H1 (cell line): ENCODE data around the gene TECR. TPM values are rescaled to one million over a fixed set of nuclear protein-coding genes. Genes with fewer than 3 reads are reported as not detected.

Experiments used
- CTCF ChIA-PET: fragments of 300-600 bp; sonication (Branson Sonifier 250); formaldehyde crosslinking; loops from one replicate; lab custom pipeline; 2021; ENCODE audit not compliant: partially characterized antibody; lab: Charles Lee
- POLR2A ChIA-PET: fragments of 300-600 bp; sonication (Branson Sonifier 250); formaldehyde crosslinking; loops from one replicate; lab custom pipeline; 2021; ENCODE audit warnings: inconsistent platforms; ENCODE audit not compliant: partially characterized antibody; lab: Charles Lee
- DNase-seq, 2 experiments: peaks; one replicate each; pipeline versions ENCODE4 v3.0.0 to v3.0.0-alpha.2; 2010 to 2022; ENCODE audit warnings: low spot score in 2 of 2, low read depth in 1 of 2, mixed read lengths in 1 of 2
- FAIRE-seq: peaks from 2 replicates; lab custom pipeline; 2011; peaks lifted over from hg19 to GRCh38; lab: Jason Lieb, UNC
- H2AFZ ChIP-seq: 2 replicates; pipeline ENCODE4 v1.8.1; 2012; ENCODE audit warnings: low read length, inconsistent platforms
- H2AK5ac ChIP-seq: 2 replicates; pipeline ENCODE4 v1.6.1; 2013; ENCODE audit warnings: low read depth, low read length
- H2BK120ac ChIP-seq: replicated peaks from 2 replicates; pipeline ENCODE3; 2013; ENCODE audit warnings: low read depth, low read length, inconsistent platforms
- H2BK12ac ChIP-seq: 2 replicates; pipeline ENCODE4 v1.6.1; 2013; ENCODE audit warnings: low read depth, low read length
- H2BK15ac ChIP-seq: 2 replicates; pipeline ENCODE4 v1.6.1; 2013; ENCODE audit warnings: low read length
- H2BK20ac ChIP-seq: 2 replicates; pipeline ENCODE4 v1.6.1; 2013; ENCODE audit warnings: low read length
- H2BK5ac ChIP-seq: 2 replicates; pipeline ENCODE4 v1.6.1; 2013; ENCODE audit warnings: low read depth, low read length
- H3K14ac ChIP-seq: 2 replicates; pipeline ENCODE4 v1.6.1; 2013; ENCODE audit warnings: inconsistent platforms; ENCODE audit not compliant: insufficient read length
- H3K18ac ChIP-seq: 2 replicates; pipeline ENCODE4 v1.6.1; 2013; ENCODE audit warnings: low read length; ENCODE audit errors: extremely low read depth
- H3K23ac ChIP-seq: 2 replicates; pipeline ENCODE4 v1.6.1; 2013; ENCODE audit warnings: inconsistent platforms; ENCODE audit not compliant: insufficient read length
- H3K23me2 ChIP-seq: 2 replicates; pipeline ENCODE4 v1.6.1; 2013; ENCODE audit warnings: low read depth, low read length
- H3K27ac ChIP-seq: 2 replicates; pipeline ENCODE4 v1.6.1; 2011; ENCODE audit warnings: low read depth, low read length, inconsistent platforms
- H3K27me3 ChIP-seq, 4 experiments: replicated peaks in 1 of 4; 1 replicate in 1 of 4; 2 replicates in 3 of 4; pipeline versions ENCODE4 v1.6.1 to v1.8.1; 2011 to 2013; ENCODE audit warnings: low read length in 3 of 4, mild to moderate bottlenecking in 3 of 4, inconsistent platforms in 2 of 4, mixed read lengths in 2 of 4, moderate library complexity in 1 of 4; ENCODE audit not compliant: control insufficient read depth in 3 of 4, insufficient read depth in 3 of 4; ENCODE audit errors: extremely low read depth in 1 of 4
- H3K36me3 ChIP-seq, 4 experiments: 2 replicates each; pipeline versions ENCODE4 v1.6.1 to v1.8.1; 2011 to 2013; ENCODE audit warnings: mild to moderate bottlenecking in 4 of 4, low read length in 3 of 4, moderate library complexity in 2 of 4, control low read depth in 1 of 4, inconsistent platforms in 1 of 4; ENCODE audit not compliant: insufficient read depth in 4 of 4, control insufficient read depth in 2 of 4
- H3K4ac ChIP-seq: replicated peaks from 2 replicates; pipeline ENCODE3; 2013; ENCODE audit warnings: low read length, low read depth, mixed read lengths, inconsistent platforms; ENCODE audit not compliant: insufficient read length
- H3K4me1 ChIP-seq, 4 experiments: replicated peaks in 1 of 4; 1 replicate in 1 of 4; 2 replicates in 3 of 4; pipeline versions ENCODE4 v1.6.1 to v1.8.1; 2011 to 2013; ENCODE audit warnings: low read length in 3 of 4, inconsistent platforms in 2 of 4, mixed read lengths in 1 of 4; ENCODE audit not compliant: insufficient read depth in 4 of 4, control insufficient read depth in 3 of 4
- H3K4me2 ChIP-seq, 2 experiments: 2 replicates each; pipeline versions ENCODE4 v1.6.1 to v1.8.1; 2011 to 2013; ENCODE audit warnings: low read depth in 2 of 2, low read length in 2 of 2, control low read depth in 1 of 2, inconsistent platforms in 1 of 2, mild to moderate bottlenecking in 1 of 2; ENCODE audit not compliant: insufficient read depth in 1 of 2
- H3K4me3 ChIP-seq, 4 experiments: fragments of 200-600, 300-600 bp in 1 of 4; sonication (generic), shearing (Covaris generic), sonication (Bioruptor Twin) in 1 of 4; 2 replicates each; pipeline versions ENCODE4 v1.5.1 to v1.8.1; 2011 to 2016; ENCODE audit warnings: low read length in 4 of 4, low read depth in 3 of 4, control low read depth in 2 of 4, inconsistent platforms in 2 of 4, mild to moderate bottlenecking in 2 of 4, mixed read lengths in 1 of 4, moderate library complexity in 1 of 4; ENCODE audit not compliant: insufficient read depth in 2 of 4; ENCODE audit errors: extremely low read depth in 1 of 4
- H3K56ac ChIP-seq: replicated peaks from 2 replicates; pipeline ENCODE3; 2013; ENCODE audit warnings: low read depth, mild to moderate bottlenecking, mixed read lengths, low read length, inconsistent platforms; ENCODE audit not compliant: insufficient read length
- H3K79me1 ChIP-seq: 2 replicates; pipeline ENCODE4 v1.6.1; 2013; ENCODE audit warnings: low read depth, low read length, control low read depth
- H3K79me2 ChIP-seq, 2 experiments: 2 replicates each; pipeline versions ENCODE4 v1.6.1 to v1.8.1; 2012 to 2013; ENCODE audit warnings: low read length in 2 of 2, mild to moderate bottlenecking in 2 of 2, inconsistent platforms in 1 of 2; ENCODE audit not compliant: insufficient read depth in 2 of 2, control insufficient read depth in 1 of 2
- H3K9ac ChIP-seq, 4 experiments: replicated peaks in 1 of 4; 1 replicate in 1 of 4; 2 replicates in 3 of 4; pipeline versions ENCODE4 v1.6.1 to v1.8.1; 2011 to 2013; ENCODE audit warnings: low read depth in 3 of 4, low read length in 3 of 4, control low read depth in 2 of 4, mild to moderate bottlenecking in 2 of 4, moderate library complexity in 2 of 4, inconsistent platforms in 1 of 4; ENCODE audit errors: extremely low read depth in 1 of 4
- H3K9me3 ChIP-seq, 2 experiments: 2 replicates each; pipeline versions ENCODE4 v1.6.1 to v1.8.1; 2012 to 2013; ENCODE audit warnings: mild to moderate bottlenecking in 2 of 2, moderate library complexity in 2 of 2, control low read depth in 1 of 2, inconsistent platforms in 1 of 2, low read depth in 1 of 2, low read length in 1 of 2, mixed read lengths in 1 of 2; ENCODE audit not compliant: insufficient read depth in 2 of 2
- H4K20me1 ChIP-seq, 2 experiments: replicated peaks in 1 of 2; 2 replicates each; pipeline versions ENCODE3 to v1.8.1; 2011 to 2013; ENCODE audit warnings: inconsistent platforms in 2 of 2, low read length in 2 of 2, mild to moderate bottlenecking in 1 of 2; ENCODE audit not compliant: insufficient read depth in 2 of 2, control insufficient read depth in 1 of 2
- H4K5ac ChIP-seq: 2 replicates; pipeline ENCODE4 v1.6.1; 2013; ENCODE audit warnings: low read length, low read depth, mixed read lengths, inconsistent platforms; ENCODE audit not compliant: insufficient read length
- H4K8ac ChIP-seq: 2 replicates; pipeline ENCODE4 v1.8.0; 2013; ENCODE audit warnings: mild to moderate bottlenecking, moderate library complexity, low read length, inconsistent platforms; ENCODE audit not compliant: insufficient read depth; ENCODE audit errors: extremely low read depth
- H4K91ac ChIP-seq: replicated peaks from 2 replicates; pipeline ENCODE3; 2013; ENCODE audit warnings: low read length, mixed read lengths, inconsistent platforms; ENCODE audit not compliant: insufficient read length
- BRCA1 ChIP-seq: IDR thresholded peaks from 2 replicates; pipeline ENCODE4 v1.6.1; 2012; ENCODE audit warnings: low read depth, low read length, improper control_type of control experiment
- SP4 ChIP-seq: IDR thresholded peaks from 2 replicates; pipeline ENCODE4 v1.6.1; 2012; ENCODE audit warnings: low read length, inconsistent platforms
- WGBS, 2 experiments: shearing (Covaris generic) in 1 of 2; methylation state at CpG; one replicate each; pipeline versions ENCODE4 v1.1.6 to v1.1.7; 2013 to 2015; ENCODE audit warnings: low lambda C conversion rate in 2 of 2, mixed read lengths in 2 of 2, inconsistent platforms in 1 of 2, low coverage in 1 of 2, missing lambda C conversion rate in 1 of 2; ENCODE audit not compliant: insufficient replicate concordance in 2 of 2, insufficient coverage in 1 of 2, insufficient read length in 1 of 2; ENCODE audit errors: extremely low coverage in 1 of 2, missing lambda C conversion rate in 1 of 2; 5-methylcytosine and 5-hydroxymethylcytosine counted together
- long read RNA-seq, 2 experiments: library from RNA in 1 of 2; library from capped mRNA in 1 of 2; stranded (forward); transcript quantifications; one replicate each; pipeline ENCODE4 v2.0.0, GENCODE V29; 2021; ENCODE audit warnings: inconsistent platforms in 1 of 2
- polyA minus RNA-seq, 3 experiments: library from RNA; depleted of rRNA, polyadenylated mRNA; stranded (reverse); fragments of >200 nt; gene quantifications; 1 replicate in 2 of 3; 2 replicates in 1 of 3; pipeline ENCODE4 v1.2.3, GENCODE V29; 2011
- polyA plus RNA-seq, 7 experiments: library from polyadenylated mRNA; depleted of rRNA in 3 of 7; stranded (reverse) in 5 of 7; unstranded in 2 of 7; fragments of >200 nt in 5 of 7; fragments of 200-250 nt in 2 of 7; gene quantifications; 1 replicate in 5 of 7; 2 replicates in 1 of 7; 4 replicates in 1 of 7; pipeline versions ENCODE4 v1.2.1 to v1.2.3, GENCODE V29; 2011 to 2013; ENCODE audit warnings: missing spikeins in 2 of 7, mixed read lengths in 2 of 7
- total RNA-seq: library from RNA; stranded (reverse); fragmentation: NEBNext Ultra II Directional; extraction: Animal tissue kit (Norgen Biotek cat#: 25700); gene quantifications from 2 replicates; pipeline ENCODE4 v1.2.1, GENCODE V29; 2021
- TF ChIP-seq, protein P1 (sequence below), 3 experiments: IDR thresholded peaks; 1 replicate in 2 of 3; 2 replicates in 1 of 3; pipeline versions ENCODE4 v1.5.1 to v1.6.1; 2011; ENCODE audit warnings: low read length in 3 of 3, mild to moderate bottlenecking in 3 of 3, inconsistent platforms in 2 of 3, low read depth in 1 of 3, moderate library complexity in 1 of 3; ENCODE audit not compliant: insufficient read depth in 1 of 3; ENCODE audit errors: control extremely low read depth in 1 of 3

The TECR gene, protein sequence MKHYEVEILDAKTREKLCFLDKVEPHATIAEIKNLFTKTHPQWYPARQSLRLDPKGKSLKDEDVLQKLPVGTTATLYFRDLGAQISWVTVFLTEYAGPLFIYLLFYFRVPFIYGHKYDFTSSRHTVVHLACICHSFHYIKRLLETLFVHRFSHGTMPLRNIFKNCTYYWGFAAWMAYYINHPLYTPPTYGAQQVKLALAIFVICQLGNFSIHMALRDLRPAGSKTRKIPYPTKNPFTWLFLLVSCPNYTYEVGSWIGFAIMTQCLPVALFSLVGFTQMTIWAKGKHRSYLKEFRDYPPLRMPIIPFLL
- 172 and 179 TPM in 2 replicates for total RNA-seq
- polyA plus RNA-seq (2011; rRNA removed), result 405 and 439 TPM in 2 replicates
- 162 TPM for polyA plus RNA-seq (2011; cell fraction: cytosol; rRNA removed)
- polyA plus RNA-seq (2011; cell fraction: nucleus; rRNA removed), result 283 TPM
- 145 to 221 TPM (median 207 TPM) in 4 replicates for polyA plus RNA-seq (2012, experiment 1 of 2)
- polyA plus RNA-seq (2012, experiment 2 of 2), result 342 TPM
- 342 TPM for polyA plus RNA-seq (2013, experiment 1 of 2)
- 367 TPM for polyA plus RNA-seq (2013, experiment 2 of 2)
- 119 and 162 TPM in 2 replicates for polyA minus RNA-seq (2011; rRNA and poly(A)+ RNA removed)
- polyA minus RNA-seq (2011; cell fraction: cytosol; rRNA and poly(A)+ RNA removed), result 154 TPM
- polyA minus RNA-seq (2011; cell fraction: nucleus; rRNA and poly(A)+ RNA removed), result 83.2 TPM
- long read RNA-seq, experiment 1, transcript TECR-226 (13 exons, 1,170 nt), result minor isoform, 9 of 191 reads
- long read RNA-seq, experiment 1, transcript TECR-201 (13 exons, 1,171 nt), result major isoform, 132 of 191 reads
- long read RNA-seq, experiment 1, partial matches to known transcripts, result 22 of 191 reads
- long read RNA-seq, experiment 1, other reads (novel, unspliced or antisense), result 23 of 191 reads
- long read RNA-seq, experiment 2, transcript TECR-201 (13 exons, 1,171 nt), result major isoform, 135 of 165 reads
- long read RNA-seq, experiment 2, transcript TECR-226 (13 exons, 1,170 nt), result minor isoform, 11 of 165 reads
- long read RNA-seq, experiment 2, partial matches to known transcripts, result 2 of 165 reads
- long read RNA-seq, experiment 2, other reads (novel, unspliced or antisense), result 11 of 165 reads

DNA sequence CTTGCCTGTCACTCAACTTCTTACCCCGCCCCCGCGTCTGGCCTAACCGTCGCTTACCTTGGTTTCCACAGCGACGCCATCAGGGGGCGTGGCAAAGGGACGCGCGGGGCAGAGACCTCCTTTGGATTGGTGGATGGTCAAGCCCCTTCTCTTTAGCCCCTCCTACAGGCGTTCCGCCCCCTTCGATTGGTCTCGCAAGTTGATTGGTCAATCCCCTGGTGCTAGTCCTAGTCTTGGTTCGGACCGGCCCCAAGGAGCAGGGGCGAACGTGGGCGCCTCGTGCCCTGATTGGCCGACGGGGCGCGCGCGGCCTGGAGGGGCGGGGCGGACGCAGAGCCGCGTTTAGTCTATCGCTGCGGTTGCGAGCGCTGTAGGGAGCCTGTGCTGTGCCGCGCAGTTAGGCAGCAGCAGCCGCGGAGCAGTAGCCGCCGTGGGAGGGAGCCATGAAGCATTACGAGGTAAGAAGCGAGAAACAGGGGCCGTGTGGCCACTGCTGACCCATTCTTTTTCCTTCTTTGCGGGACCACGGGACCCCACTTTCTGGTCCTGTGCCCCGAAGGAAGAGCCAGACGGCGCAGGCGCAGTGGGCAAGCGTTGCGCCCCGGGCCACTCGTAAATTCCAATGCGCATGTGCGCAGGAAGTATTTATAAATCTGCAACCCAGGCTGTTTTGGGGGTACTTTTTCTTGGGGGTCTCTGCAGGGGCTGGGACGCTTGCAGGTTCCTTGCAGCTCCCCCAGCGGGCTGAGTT lies at the start of gene TECR:
Gene TECR, plus strand, starts transcription at position 341 of the 751 bp plus-strand sequence. Its CDS starts 103 bp downstream, at position 444.
- Histone ChIP-seq H3K79me1 (peaks cover 10% of the 10 kb centered on the region), H4K91ac (peak within 1 kb of the TSS; percentile 95), H3K23ac (no peak within 1 kb of the TSS), H3K79me2 (peaks cover 7 to 40% of the 10 kb centered on the region in 2 experiments), H2BK12ac (no peak within 1 kb of the TSS), H2BK20ac (no peak within 1 kb of the TSS), H3K4me3 (peak within 1 kb of the TSS; percentile 75 to 100 (median 92)), H3K56ac (peak within 1 kb of the TSS; percentile 96), H4K20me1 (peaks cover 0 to 4% of the 10 kb centered on the region in 2 experiments), H3K27me3 (no peaks in the 10 kb centered on the region), H3K9me3 (no peaks in the 10 kb centered on the region), H3K4ac (no peak within 1 kb of the TSS), H2AK5ac (no peak within 1 kb of the TSS), H2AFZ (peak within 1 kb of the TSS; percentile 93), H3K4me1 (peaks cover 0 to 2% (median 1%) of the 10 kb centered on the region in 4 experiments; a peak in 3 of 7 replicates), H2BK5ac (peak within 1 kb of the TSS; percentile 80; the same call in 1 of the 2 replicates), H4K8ac (0 out of 2 replicates have a peak within 1 kb of the TSS, but pooled peaks have one; percentile 53), H3K18ac (peak within 1 kb of the TSS; percentile 97), H4K5ac (peak within 1 kb of the TSS; percentile 96), H3K4me2 (peak within 1 kb of the TSS; percentile 73 to 90), H3K27ac (peak within 1 kb of the TSS; percentile 80), H2BK120ac (no peak within 1 kb of the TSS), H3K9ac (peak within 1 kb of the TSS in 3 of 4 experiments; percentile 91 to 94 (median 92); a peak in 6 of 7 replicates), H3K36me3 (no peaks in the 10 kb centered on the region), H3K14ac (no peak within 1 kb of the TSS), H3K23me2 (peaks cover 4% of the 10 kb centered on the region), H2BK15ac (peak within 1 kb of the TSS; percentile 99; the same call in 1 of the 2 replicates)
- ChIA-PET POLR2A (interaction anchor here (1.6 to 2.3 kb wide), 2 partner anchors 11 to 42 kb away, joined by 4 to 16 read pairs; partner anchors contain the start of gene DNAJB1), CTCF (interaction anchor here (1.6 kb wide), 1 partner anchor 27 kb away, joined by 3 read pairs; no protein-coding TSS in a partner anchor)
- FAIRE-seq (peak; percentile 66), DNase-seq (peak; percentile 100)
- WGBS, 2 experiments, result 1% methylated on average over 45 of the region's 59 CpGs; no CpG with 5 or more reads in 1 of the 2 experiments
- TF ChIP-seq, protein P1, sequence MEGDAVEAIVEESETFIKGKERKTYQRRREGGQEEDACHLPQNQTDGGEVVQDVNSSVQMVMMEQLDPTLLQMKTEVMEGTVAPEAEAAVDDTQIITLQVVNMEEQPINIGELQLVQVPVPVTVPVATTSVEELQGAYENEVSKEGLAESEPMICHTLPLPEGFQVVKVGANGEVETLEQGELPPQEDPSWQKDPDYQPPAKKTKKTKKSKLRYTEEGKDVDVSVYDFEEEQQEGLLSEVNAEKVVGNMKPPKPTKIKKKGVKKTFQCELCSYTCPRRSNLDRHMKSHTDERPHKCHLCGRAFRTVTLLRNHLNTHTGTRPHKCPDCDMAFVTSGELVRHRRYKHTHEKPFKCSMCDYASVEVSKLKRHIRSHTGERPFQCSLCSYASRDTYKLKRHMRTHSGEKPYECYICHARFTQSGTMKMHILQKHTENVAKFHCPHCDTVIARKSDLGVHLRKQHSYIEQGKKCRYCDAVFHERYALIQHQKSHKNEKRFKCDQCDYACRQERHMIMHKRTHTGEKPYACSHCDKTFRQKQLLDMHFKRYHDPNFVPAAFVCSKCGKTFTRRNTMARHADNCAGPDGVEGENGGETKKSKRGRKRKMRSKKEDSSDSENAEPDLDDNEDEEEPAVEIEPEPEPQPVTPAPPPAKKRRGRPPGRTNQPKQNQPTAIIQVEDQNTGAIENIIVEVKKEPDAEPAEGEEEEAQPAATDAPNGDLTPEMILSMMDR (IDR thresholded peaks at IDR 0.05; ENCODE audit: control extremely low read depth in 1 of 3, insufficient read depth in 1 of 3, low read depth in 1 of 3, low read length in 3 of 3), result 0 out of 4 replicates have a peak, but pooled peaks of 1 of the 3 experiments have one; percentile 0
- TF ChIP-seq BRCA1, result no peak
- peak; percentile 91 for TF ChIP-seq SP4
